GM21723 (cell line): ENCODE data around the gene CWF19L1.
"Not testable (repeated sequence)": the region's sequence is repeated elsewhere in the genome, so short reads cannot be mapped to it uniquely, and the experiment has no call there.

Source experiments
- ATAC-seq: cut with Tn5 transposase; IDR thresholded peaks from one replicate; pipeline ENCODE4 v1.9.1; 2021; ENCODE audit warnings: mild to moderate bottlenecking, moderate library complexity; ENCODE audit not compliant: unreplicated experiment

The CWF19L1 gene

DNA sequence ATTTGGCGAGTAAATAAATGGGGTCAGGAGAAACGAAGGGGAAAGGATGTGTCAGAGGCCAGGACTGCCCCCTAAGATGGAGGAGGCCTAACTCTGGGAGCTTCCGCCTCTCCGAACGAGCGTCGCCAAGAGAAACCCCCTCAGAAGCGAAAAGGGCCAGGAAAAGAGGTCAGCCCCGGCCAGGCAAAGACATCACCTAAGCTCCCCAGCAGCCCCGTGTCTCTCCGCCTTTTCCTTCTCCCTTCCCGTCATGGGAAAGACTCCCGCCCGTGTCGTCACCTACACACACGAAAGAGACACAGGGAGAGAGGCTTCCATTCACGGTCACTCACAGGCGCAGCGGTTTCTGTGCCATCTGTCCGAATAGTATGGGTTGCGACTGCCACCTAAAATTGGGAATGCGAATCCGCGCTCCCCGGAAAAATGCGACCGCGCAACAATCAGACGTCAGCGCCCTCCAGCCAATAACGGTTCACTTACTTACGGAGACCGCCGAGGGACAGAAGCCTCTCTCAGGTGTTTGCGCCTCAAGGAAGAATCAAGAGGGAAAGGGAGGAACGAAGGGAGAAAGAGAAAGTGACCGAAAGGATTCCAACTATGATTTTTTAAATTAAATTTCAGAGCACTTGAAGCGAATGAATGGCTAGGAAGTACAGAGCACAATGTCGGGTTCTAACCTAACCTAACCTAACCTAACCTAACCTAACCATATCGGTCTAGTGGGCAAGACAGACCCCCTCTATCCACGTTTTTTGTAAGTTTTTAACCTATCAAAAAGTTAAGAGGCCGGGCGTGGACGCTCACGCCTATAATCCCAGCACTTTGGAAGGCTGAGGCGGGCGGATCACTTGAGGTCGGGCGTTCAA, at the start of gene CWF19L1:
Gene CWF19L1 (minus strand): TSS at position 400 of the 866 bp plus-strand sequence. CDS start 45 bp downstream, at position 355.
- peak; percentile 78 for ATAC-seq

DNA sequence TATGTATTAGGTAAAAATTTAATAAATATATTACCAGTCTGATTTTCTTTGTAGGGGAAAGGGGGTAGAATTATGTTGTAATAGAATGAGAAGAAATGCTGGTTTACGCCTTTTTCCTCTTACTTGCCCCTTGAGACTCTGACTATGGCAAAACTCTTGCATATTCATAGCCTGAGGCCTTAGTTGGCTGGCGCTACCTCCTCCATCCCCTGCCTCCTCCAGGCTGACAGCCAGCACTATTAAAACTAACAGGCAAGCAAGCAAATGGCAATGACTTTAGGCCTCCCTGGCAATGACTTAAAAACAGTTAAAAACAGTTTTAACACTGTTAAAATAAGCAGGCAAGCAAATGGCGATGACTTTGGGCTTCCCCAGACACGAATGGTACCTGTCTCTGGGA, 48.2 kb upstream of the CWF19L1 start:
- no peak for ATAC-seq

DNA sequence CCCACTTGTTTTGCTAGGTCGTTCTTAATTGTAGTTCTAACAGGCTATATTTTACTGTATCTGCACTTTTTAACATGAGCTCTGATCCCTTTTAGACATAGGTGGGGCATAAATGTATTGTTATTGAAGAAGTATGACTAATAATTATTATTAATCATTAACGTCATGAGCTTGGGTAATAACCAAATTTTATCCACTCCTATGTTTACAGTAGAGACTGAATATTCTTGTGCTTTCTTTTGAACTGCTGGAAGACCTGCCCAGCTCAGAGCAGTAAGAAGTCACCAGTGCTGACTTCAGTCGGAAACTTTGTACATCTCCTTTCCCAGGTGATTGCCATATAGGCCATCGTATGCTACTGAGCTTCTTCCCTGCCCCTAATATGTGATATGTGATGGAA, 43.9 kb upstream of the CWF19L1 start:
- no peak for ATAC-seq

DNA sequence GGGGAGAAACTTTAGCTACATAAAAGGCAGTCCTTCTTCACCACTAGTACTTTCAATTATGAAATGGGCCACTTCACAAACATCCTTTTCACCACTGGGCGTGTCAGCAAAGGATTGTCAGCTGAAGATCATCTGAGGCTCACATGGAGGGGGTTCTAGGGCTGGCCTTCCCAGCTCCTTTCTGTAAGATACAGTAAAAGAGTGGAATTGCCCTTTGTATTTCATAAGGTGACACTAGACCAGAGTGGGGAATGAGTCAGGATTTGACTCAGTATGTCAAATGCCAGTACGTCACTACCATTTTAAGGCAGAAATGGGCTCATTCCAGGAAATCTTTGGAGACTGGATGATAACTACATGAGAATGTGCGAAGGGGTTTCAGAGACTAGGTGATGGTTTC, 40.2 kb upstream of the CWF19L1 start:
- ATAC-seq, result no peak

DNA sequence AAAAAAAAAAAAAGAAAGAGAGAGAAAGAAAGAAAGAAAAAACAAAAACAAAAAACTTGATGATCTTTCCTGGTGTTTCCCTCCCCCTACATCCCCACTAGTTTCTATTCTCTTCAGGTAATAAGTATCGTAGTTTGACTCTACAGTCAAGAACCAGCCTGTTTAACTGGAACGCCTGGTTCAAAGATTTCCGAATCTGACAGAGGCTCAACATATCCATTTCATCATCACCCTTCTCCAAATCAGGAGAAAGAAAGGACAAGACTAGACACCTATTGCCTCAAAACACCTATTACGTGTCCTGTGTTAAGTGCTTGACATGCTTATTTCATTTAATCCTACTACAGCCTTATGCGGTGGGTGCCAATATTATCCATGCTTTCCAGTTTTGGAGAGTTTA, 39.4 kb upstream of the CWF19L1 start:
- ATAC-seq, result no peak

DNA sequence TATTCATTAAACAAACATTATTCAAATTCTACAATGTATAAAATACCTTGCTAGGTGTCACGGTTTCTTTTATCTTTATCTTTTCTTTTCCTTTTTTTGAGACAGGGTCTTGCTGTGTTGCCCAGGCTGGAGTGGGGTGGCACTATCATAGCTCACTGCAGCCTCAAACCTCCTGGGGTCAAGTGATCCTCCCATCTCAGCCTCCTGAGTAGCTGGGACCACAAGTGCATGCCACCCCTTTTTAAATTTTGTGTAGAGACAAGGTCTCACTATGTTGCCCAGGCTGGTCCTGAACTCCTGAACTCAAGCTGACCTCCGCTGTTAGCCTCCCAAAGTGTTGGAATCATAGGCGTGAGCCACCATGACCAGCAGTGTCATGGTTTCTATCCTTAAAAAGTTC, 37.0 kb upstream of the CWF19L1 start:
- no peak for ATAC-seq

DNA sequence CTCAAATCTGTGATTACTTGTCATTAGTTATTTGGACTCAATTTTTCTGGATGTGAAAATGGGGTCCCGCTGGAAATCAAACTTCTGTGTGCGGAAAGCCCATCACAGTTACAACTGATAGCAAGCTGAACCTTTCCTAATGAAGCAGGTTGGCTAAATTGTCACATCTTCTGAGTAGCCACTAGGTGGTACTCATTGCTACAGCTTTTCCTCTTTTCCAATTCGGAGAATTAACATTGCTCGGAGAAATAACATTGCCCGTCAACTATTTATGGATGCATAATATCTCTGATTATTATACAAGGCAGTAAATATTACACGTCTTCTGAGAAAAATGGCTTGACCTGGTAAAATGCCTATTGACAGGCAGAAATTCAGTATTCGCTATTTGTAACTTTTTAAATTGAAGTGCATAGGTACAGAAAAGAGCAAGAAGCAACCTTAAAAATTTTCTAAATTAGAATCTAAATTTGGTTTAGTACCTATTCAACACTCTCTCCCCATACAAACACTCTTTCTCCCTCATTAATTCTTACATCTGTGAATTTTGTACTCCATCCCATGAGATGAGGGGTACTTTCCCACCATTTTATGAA, 36.4 kb upstream of the CWF19L1 start:
- ATAC-seq, result no peak

DNA sequence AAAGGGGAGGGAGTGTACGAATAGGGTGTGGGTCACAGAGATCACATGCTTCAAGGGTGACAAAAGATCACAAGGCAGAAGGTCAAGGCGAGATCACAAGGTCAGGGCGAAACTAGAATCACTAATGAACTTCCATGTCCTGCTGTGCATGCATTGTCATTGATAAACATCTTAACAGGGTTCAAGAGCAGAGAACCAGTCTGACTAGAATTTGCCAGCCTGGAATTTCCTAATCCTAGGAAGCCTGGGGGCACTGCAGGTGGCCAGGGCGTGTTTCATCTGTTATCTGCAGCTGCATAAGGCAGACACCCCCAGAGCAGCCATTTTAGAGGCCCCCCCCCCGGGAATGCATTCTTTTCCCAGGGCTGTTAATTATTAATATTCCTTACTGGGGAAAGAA, 33.7 kb upstream of the CWF19L1 start:
- ATAC-seq, result not testable (repeated sequence)

DNA sequence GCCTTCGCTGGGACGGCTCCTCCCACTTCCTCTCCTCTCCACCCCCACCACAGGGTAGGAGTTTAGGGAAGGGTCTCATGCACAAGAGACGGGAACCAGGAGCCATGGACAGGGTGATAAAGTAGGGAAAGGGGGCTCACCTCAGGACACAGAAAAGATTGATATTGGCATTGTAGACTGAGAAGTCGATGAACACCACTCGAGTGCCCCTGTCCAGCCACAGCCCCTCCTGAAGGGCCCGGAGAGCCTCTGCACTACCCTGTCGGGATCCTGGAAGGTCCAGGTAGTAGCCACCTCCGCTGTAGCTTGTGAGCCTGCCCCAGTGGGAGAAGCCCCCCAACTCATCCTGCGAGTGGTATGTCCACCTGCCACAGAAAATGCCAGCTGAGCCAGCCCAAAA, 29.8 kb upstream of the CWF19L1 start:
- no peak for ATAC-seq

DNA sequence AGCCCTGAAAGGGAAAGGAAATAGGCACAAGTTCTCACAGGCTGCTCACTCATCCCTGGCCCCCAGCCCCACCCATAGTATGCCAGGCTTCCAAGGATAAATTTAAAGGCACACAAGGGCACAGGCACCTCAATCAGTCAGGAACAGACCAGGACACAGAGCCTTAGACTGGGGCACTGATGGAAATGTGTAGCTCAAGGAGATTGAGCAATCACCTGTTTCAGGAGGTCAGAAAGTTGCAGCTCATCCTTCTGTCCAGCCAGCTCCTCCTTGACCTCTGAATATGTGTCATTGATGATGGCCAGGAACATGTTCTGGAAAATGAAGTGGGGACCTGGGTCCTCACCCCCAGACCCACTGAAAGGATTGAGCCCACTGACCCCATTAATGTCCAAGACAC, 25.6 kb upstream of the CWF19L1 start:
- no peak for ATAC-seq

DNA sequence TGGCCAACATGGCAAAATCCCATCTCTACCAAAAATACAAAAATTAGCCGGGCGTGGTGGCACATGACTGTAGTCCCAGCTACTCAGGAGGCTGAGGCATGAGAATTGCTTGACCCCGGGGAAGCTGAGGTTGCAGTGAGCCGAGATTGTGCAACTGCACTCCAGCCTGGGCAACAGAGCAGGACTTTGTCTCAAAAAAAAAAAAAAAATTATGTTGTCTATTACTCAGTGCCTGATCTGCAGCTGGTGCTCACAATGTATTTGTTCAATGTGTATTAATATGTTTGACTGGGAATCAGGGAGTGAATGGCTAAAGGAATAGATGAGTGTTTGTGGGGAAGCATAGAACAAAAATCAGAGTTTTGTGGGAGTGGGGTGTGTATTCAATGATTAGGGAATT, 24.9 kb upstream of the CWF19L1 start:
- ATAC-seq, result not testable (repeated sequence)

DNA sequence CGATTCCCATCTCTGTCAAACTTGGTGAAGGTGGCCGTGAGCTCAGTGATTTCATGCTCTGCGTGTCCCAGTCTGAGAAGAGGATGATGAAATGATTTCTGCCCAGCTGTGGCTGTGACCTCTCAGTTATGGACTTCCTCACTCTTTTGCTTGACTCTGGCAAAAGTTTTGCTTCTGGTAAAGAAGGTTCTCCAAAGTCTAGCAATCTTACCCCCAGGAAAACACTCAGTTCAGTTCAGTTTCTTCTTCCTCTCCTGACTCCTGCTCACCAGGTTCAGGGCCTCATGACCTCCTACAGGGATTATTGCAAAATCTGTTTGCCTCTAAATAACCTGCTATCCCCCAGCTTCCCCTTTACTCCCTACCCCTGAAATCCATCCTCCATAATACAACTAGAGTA, 23.9 kb upstream of the CWF19L1 start:
- ATAC-seq, result no peak

DNA sequence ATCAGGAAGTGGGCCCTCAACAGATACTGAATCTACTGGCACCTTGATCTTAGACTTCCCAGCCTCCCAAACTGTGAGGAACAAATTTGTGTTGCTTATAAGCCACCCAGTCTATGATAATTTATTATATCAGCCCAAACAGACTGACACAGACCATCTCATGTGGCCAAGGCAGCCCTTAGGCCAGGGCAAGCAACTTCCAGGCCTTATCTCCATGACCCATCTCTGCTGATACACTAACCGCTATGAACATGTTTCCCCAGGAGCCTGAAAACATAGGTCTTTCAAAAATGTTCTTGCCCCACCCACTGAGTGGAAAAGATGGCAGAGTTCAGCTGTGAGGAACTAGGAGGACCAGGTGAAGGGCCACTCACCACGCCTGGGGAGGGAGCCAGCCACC, 22.2 kb upstream of the CWF19L1 start:
- ATAC-seq, result no peak

DNA sequence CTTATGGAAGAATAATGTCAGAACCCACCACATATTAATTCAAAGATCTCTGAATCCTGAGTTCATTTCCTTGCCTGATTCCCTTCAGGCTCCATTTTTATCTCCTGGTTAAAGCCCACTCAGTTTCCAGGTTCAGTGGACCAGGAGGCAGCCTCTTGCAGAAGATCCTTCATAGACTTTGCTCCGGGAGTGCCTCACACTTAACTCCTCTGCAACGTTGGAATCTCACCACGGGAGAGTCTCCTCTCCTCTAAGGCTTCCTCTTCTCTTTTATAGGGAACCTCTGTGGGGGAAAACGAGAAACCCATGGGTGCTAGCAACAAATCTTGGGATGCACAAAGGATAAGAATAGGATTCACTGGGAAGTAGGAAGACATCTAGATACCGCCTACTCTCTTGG, 20.8 kb upstream of the CWF19L1 start:
- ATAC-seq, result no peak

DNA sequence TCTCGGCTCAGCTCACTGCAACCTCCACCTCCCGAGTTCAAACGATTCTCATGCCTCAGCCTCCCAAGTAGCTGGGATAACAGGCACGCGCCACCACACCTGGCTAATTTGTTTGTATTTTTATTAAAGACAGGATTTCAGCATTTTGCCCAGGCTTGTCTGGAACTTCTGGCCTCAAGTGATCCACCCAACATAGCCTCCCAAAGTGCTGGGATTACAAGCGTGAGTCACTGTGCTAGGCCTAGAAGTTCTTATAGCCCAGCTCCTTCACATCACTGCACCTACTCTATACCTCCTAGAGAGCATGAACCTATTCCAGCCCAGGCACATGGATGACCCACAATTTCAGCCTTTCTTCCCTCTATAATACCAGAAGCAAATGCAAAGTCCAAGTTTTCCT, 20.3 kb upstream of the CWF19L1 start:
- no peak for ATAC-seq

DNA sequence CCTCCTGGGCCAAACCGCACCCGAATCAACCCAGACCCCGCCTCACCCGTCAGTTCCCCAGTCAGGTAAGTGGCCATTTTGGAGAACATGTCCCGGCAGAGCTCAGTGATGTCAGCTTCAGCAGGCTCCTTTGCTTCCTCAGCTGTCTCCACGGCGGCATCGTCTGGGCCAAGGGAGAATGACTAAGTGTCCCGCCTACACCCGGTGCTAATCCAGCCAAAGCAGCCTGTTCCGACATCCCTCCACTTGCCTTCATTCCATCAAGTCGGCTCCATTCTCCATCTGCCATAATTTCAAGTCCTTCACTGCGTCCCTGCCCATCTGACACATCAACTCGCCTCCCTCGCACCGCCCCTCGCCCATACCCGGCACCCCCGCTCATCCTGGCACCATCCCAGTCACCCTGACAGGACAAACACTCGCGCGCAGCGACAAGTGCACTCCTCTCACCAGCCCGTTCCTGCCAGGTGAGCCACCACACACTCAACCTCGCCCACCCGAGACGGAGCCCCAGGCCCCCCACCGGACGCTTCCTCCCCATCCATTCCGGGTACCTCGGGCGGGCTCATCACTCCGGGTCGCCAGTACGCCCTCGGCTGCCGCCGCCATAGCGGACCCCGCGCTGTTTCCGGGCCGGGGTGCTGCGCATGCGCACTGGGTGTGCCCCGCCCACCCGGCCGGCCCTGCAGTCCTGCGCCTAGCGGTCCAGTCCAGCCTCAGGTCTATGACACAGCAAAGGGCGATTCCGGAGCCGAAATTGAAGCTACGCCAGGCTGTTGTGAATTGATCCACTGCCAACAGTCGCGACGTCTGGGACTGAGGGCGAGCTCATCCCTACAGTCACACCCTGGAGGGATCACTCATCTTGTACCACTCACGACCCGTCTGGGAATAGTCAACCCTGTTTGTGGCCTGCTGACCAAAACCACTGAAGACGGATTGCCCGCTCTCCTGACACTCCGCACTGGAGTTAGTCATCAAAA, 18.9 kb upstream of the CWF19L1 start, which contains the start of gene BLOC1S2:
Gene BLOC1S2 (minus strand): TSS at position 630 of the 983 bp plus-strand sequence. CDS start 21 bp downstream, at position 609.
- peak; percentile 90 for ATAC-seq

DNA sequence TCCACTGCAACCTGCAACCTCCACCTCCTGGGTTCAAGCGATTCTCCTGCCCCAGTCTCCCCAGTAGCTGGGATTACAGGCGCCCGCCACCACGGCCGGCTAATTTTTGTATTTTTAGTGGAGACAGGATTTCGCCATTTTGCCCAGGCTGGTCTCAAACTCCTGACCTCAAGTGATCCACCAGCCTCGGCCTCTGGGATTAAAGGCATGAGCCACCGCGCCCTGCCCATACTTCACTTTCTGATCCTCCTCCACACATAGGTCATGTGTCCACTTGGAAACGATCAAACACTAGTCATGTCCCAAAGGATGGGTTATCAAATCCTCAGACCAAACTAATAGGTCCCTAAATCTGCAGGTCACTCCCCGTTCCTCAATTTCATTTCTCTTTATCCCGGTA, 17.9 kb upstream of the CWF19L1 start:
- ATAC-seq, result not testable (repeated sequence)

DNA sequence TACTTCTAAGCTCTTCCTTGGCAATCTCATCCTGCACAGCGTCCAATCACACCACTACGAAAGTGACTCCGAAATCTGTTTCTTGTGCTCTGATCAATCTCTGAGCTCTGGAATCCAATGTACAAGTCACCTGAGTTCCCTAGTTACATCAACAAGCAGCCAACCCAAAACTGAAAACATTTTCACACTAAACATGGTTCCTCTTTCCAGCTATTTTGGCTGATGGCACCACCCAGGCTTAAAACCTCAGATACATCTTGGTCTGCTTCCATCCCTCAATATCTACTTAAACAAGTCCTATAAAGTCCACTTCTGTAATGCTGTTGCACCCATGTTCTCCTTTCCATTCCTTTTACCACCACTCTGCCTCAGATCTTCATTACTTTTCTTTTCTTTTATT, 15.5 kb upstream of the CWF19L1 start:
- ATAC-seq, result no peak

DNA sequence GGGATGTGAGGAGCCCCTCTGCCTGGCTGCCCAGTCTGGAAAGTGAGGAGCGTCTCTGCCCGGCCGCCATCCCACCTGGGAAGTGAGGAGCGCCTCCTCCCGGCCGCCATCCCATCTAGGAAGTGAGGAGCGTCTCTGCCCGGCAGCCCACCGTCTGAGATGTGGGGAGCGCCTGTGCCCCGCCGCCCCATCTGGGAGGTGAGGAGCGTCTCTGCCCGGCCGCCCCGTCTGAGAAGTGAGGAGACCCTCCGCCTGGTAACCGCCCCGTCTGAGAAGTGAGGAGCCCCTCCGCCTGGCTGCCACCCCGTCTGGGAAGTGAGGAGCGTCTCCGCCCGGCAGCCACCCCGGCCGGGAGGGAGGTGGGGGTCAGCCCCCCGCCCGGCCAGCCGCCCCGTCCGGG, 9.5 kb upstream of the CWF19L1 start:
- ATAC-seq, result not testable (repeated sequence)

DNA sequence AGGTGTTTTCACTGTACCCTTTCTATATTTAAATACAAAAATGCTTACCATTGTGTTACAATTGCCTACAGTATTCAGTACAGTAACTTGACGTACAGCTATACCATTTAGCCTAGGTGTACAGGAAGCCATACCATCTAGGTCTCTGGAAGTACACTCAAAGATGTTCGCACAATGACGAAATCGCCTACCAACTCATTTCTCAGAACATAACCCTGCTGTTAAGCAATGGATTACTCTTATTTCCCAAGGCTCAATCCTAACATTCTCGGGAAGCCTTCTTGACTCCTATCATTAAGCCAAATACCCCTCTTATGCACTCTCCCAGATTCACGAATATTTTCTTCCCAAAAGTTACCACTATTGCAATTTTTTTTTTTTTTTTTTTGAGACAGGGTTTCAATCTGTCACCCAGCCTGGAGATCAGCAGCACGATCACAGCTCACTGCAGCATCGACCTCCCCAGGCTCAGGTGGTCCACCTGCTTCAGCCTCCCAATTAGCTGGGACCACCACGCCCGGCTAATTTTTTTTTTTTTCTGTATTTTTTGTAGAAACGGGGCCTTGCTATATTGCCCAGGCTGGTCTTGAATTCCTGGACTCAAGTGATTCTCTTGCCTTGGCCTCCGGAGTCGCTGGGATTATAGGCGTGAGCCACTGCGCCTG, 1.5 kb downstream of the CWF19L1 start:
- no peak for ATAC-seq

DNA sequence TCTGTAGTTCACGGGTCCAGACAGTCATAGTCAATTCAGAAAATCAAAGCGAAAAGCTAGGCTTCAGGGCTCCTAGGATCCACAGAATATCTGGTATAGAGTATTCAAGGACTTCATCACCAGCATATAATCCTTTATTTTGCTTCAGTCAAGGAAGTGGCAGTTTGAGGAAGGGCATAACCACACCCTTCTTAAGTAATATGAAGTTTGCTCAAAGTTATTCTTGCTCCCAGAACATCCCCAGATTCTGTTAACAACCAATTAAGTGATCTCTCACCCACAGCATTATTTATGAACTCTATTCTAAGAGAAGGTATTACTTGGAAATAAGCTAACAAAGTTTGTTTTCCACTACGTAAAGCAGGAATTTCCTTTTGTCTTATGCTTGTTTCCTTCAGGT, 13.2 kb downstream of the CWF19L1 start:
- no peak for ATAC-seq
